Measurements from ENCODE around the gene NF1. TPM values are rescaled to one million over a fixed set of nuclear protein-coding genes. Genes with fewer than 3 reads are reported as not detected.
"Not testable (repeated sequence)": the region's sequence is repeated elsewhere in the genome, so short reads cannot be mapped to it uniquely, and the experiment has no call there.

The NF1 gene
- total RNA-seq, 1 experiment from 2014 or later, result 62.4 TPM

GRCh38 chr17:31152271-31152670, 57.5 kb downstream of the NF1 start:
- Histone ChIP-seq H3K27me3 (replicated peaks; ENCODE audit: control insufficient read depth, insufficient read depth, low read length) (no peaks in the 10 kb centered on the region), H3K4me1 (peaks cover 7% of the 10 kb centered on the region; the same call in 1 of the 2 replicates), H3K9me3 (no peaks in the 10 kb centered on the region; the same call in 1 of the 2 replicates), H3K36me3 (ENCODE audit: control insufficient read depth, insufficient read depth, low read length) (no peaks in the 10 kb centered on the region), H3K4me3 (ENCODE audit: low read depth, low read length) (no peak overlapping the region)
- H3K9me3 Mint-ChIP-seq (ENCODE audit: unreplicated experiment), result peaks cover 11% of the 10 kb centered on the region
- H3K27ac Mint-ChIP-seq (ENCODE audit: unreplicated experiment), result no peak overlapping the region
- CTCF ChIA-PET, result no interaction called here
- H3K4me1 Mint-ChIP-seq (ENCODE audit: low read depth, unreplicated experiment), result peaks cover 10% of the 10 kb centered on the region
- intact Hi-C loops (cut with micrococcal nuclease; ENCODE audit: unreplicated experiment), result no loop called here
- POLR2A ChIA-PET, result no interaction called here
- no peaks in the 10 kb centered on the region for H3K27me3 Mint-ChIP-seq (ENCODE audit: insufficient read depth, unreplicated experiment)
- TF ChIP-seq, protein P1, sequence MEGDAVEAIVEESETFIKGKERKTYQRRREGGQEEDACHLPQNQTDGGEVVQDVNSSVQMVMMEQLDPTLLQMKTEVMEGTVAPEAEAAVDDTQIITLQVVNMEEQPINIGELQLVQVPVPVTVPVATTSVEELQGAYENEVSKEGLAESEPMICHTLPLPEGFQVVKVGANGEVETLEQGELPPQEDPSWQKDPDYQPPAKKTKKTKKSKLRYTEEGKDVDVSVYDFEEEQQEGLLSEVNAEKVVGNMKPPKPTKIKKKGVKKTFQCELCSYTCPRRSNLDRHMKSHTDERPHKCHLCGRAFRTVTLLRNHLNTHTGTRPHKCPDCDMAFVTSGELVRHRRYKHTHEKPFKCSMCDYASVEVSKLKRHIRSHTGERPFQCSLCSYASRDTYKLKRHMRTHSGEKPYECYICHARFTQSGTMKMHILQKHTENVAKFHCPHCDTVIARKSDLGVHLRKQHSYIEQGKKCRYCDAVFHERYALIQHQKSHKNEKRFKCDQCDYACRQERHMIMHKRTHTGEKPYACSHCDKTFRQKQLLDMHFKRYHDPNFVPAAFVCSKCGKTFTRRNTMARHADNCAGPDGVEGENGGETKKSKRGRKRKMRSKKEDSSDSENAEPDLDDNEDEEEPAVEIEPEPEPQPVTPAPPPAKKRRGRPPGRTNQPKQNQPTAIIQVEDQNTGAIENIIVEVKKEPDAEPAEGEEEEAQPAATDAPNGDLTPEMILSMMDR (IDR thresholded peaks at IDR 0.05; ENCODE audit: insufficient read depth in 1 of 2, low read depth in 1 of 2, low read length in 1 of 2, severe bottlenecking in 1 of 2, unreplicated experiment in 1 of 2), result no peak
- H3K36me3 Mint-ChIP-seq (ENCODE audit: insufficient read depth, unreplicated experiment), result peaks cover 16% of the 10 kb centered on the region
- BruUV-seq (replicated peaks), result no TSS peak
- no peak overlapping the region for H3K4me3 Mint-ChIP-seq (ENCODE audit: unreplicated experiment)
- DNase-seq, result no peak

GRCh38 chr17:31155208-31155810, 60.5 kb downstream of the NF1 start:
- Mint-ChIP-seq H3K9me3 (ENCODE audit: unreplicated experiment) (peaks cover 11% of the 10 kb centered on the region), H3K27ac (ENCODE audit: unreplicated experiment) (no peak overlapping the region), H3K4me1 (ENCODE audit: low read depth, unreplicated experiment) (no peaks in the 10 kb centered on the region), H3K4me3 (ENCODE audit: unreplicated experiment) (no peak overlapping the region), H3K36me3 (ENCODE audit: insufficient read depth, unreplicated experiment) (peaks cover 26% of the 10 kb centered on the region), H3K27me3 (ENCODE audit: insufficient read depth, unreplicated experiment) (no peaks in the 10 kb centered on the region)
- no peaks in the 10 kb centered on the region for H3K4me1 ChIP-seq
- intact Hi-C loops (cut with micrococcal nuclease; ENCODE audit: unreplicated experiment), result no loop called here
- ChIA-PET CTCF (no interaction called here), POLR2A (interaction anchor here (0.8 kb wide), 1 partner anchor 61 kb away, joined by 4 read pairs; the partner anchor contains the start of gene NF1)
- no peak overlapping the region for H3K4me3 ChIP-seq (ENCODE audit: low read depth, low read length)
- no TSS peak for BruUV-seq (replicated peaks)
- DNase-seq, result no peak
- no peaks in the 10 kb centered on the region; the same call in 1 of the 2 replicates for H3K9me3 ChIP-seq
- H3K27me3 ChIP-seq (replicated peaks; ENCODE audit: control insufficient read depth, insufficient read depth, low read length), result no peaks in the 10 kb centered on the region
- no peaks in the 10 kb centered on the region; the same call in 1 of the 2 replicates for H3K36me3 ChIP-seq (ENCODE audit: control insufficient read depth, insufficient read depth, low read length)
- TF ChIP-seq, protein P1 (IDR thresholded peaks at IDR 0.05; ENCODE audit: insufficient read depth in 1 of 2, low read depth in 1 of 2, low read length in 1 of 2, severe bottlenecking in 1 of 2, unreplicated experiment in 1 of 2), result no peak

GRCh38 chr17:31156326-31156725, 61.5 kb downstream of the NF1 start:
- no peaks in the 10 kb centered on the region; the same call in 1 of the 2 replicates for H3K9me3 ChIP-seq
- DNase-seq, result no peak
- ChIA-PET POLR2A (interaction anchor here (0.6 kb wide), 1 partner anchor 15 kb away, joined by 3 read pairs; no protein-coding TSS in a partner anchor), CTCF (no interaction called here)
- no peaks in the 10 kb centered on the region for H3K4me1 Mint-ChIP-seq (ENCODE audit: low read depth, unreplicated experiment)
- H3K4me3 ChIP-seq (ENCODE audit: low read depth, low read length), result no peak overlapping the region
- H3K9me3 Mint-ChIP-seq (ENCODE audit: unreplicated experiment), result peaks cover 11% of the 10 kb centered on the region
- TF ChIP-seq, protein P1 (IDR thresholded peaks at IDR 0.05; ENCODE audit: insufficient read depth in 1 of 2, low read depth in 1 of 2, low read length in 1 of 2, severe bottlenecking in 1 of 2, unreplicated experiment in 1 of 2), result no peak
- intact Hi-C loops (cut with micrococcal nuclease; ENCODE audit: unreplicated experiment), result no loop called here
- H3K4me1 ChIP-seq, result no peaks in the 10 kb centered on the region
- no peak overlapping the region for H3K4me3 Mint-ChIP-seq (ENCODE audit: unreplicated experiment)
- no TSS peak for BruUV-seq (replicated peaks)
- peaks cover 21% of the 10 kb centered on the region for H3K36me3 Mint-ChIP-seq (ENCODE audit: insufficient read depth, unreplicated experiment)
- no peaks in the 10 kb centered on the region for H3K27me3 ChIP-seq (replicated peaks; ENCODE audit: control insufficient read depth, insufficient read depth, low read length)
- H3K27me3 Mint-ChIP-seq (ENCODE audit: insufficient read depth, unreplicated experiment), result no peaks in the 10 kb centered on the region
- no peaks in the 10 kb centered on the region; the same call in 1 of the 2 replicates for H3K36me3 ChIP-seq (ENCODE audit: control insufficient read depth, insufficient read depth, low read length)
- H3K27ac Mint-ChIP-seq (ENCODE audit: unreplicated experiment), result no peak overlapping the region

- H3K27me3 ChIP-seq (replicated peaks; ENCODE audit: control insufficient read depth, insufficient read depth, low read length); H3K27ac Mint-ChIP-seq (ENCODE audit: unreplicated experiment); H3K9me3 ChIP-seq; intact Hi-C loops (cut with micrococcal nuclease; ENCODE audit: unreplicated experiment); H3K36me3 ChIP-seq (ENCODE audit: control insufficient read depth, insufficient read depth, low read length); H3K4me1 Mint-ChIP-seq (ENCODE audit: low read depth, unreplicated experiment); H3K4me3 Mint-ChIP-seq (ENCODE audit: unreplicated experiment); CTCF ChIA-PET; DNase-seq; H3K4me3 ChIP-seq (ENCODE audit: low read depth, low read length); BruUV-seq (replicated peaks); H3K4me1 ChIP-seq; POLR2A ChIA-PET; H3K27me3 Mint-ChIP-seq (ENCODE audit: insufficient read depth, unreplicated experiment): not testable (repeated sequence)
- Mint-ChIP-seq H3K9me3 (ENCODE audit: unreplicated experiment) (peaks cover 11% of the 10 kb centered on the region), H3K36me3 (ENCODE audit: insufficient read depth, unreplicated experiment) (peaks cover 21% of the 10 kb centered on the region)
Measured at GRCh38 chr17:31156864-31157263, 62.1 kb downstream of the NF1 start.

Data from Caco-2 (cell line).